ENCODE measurements around the gene ZNF221.

Gene ZNF221

GRCh38 chr19:43910884-43911283 lies 40.1 kb upstream of the ZNF221 start:
- H3K4me3 ChIP-seq (ENCODE audit: low read depth, low read length): no peak overlapping the region
- no peak for DNase-seq (ENCODE audit: low read depth)
- TF ChIP-seq, protein P1, sequence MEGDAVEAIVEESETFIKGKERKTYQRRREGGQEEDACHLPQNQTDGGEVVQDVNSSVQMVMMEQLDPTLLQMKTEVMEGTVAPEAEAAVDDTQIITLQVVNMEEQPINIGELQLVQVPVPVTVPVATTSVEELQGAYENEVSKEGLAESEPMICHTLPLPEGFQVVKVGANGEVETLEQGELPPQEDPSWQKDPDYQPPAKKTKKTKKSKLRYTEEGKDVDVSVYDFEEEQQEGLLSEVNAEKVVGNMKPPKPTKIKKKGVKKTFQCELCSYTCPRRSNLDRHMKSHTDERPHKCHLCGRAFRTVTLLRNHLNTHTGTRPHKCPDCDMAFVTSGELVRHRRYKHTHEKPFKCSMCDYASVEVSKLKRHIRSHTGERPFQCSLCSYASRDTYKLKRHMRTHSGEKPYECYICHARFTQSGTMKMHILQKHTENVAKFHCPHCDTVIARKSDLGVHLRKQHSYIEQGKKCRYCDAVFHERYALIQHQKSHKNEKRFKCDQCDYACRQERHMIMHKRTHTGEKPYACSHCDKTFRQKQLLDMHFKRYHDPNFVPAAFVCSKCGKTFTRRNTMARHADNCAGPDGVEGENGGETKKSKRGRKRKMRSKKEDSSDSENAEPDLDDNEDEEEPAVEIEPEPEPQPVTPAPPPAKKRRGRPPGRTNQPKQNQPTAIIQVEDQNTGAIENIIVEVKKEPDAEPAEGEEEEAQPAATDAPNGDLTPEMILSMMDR (IDR thresholded peaks at IDR 0.05; ENCODE audit: insufficient read depth, low read depth, low read length, missing control alignments): no peak

DNA sequence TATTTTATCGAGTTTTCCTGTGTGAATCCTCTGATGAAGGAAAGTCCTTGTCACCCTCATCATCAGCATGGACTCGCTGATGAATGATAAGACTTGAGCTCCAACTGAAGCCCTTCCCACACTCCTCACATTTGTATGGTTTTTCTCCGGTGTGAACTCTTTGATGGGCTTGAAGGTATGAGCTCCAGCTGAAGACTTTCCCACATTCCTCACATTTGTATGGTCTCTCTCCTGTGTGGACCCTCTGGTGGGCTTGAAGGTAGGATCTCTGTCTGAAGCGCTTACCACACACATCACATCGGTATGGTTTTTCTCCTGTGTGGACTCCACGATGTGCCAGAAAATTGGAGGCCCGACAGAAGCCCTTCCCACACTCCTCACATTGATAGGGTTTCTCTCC lies 37.6 kb upstream of the ZNF221 start:
- TF ChIP-seq, protein P1 (IDR thresholded peaks at IDR 0.05; ENCODE audit: insufficient read depth, low read depth, low read length, missing control alignments): no peak
- DNase-seq (ENCODE audit: low read depth): no peak
- no peak overlapping the region for H3K4me3 ChIP-seq (ENCODE audit: low read depth, low read length)

- no peak overlapping the region for H3K4me3 ChIP-seq (ENCODE audit: low read depth, low read length)
- DNase-seq (ENCODE audit: low read depth): no peak
- TF ChIP-seq, protein P1 (IDR thresholded peaks at IDR 0.05; ENCODE audit: insufficient read depth, low read depth, low read length, missing control alignments): no peak
These were observed 37.0 kb upstream of the ZNF221 start for GRCh38 chr19:43914051-43914450.

DNA sequence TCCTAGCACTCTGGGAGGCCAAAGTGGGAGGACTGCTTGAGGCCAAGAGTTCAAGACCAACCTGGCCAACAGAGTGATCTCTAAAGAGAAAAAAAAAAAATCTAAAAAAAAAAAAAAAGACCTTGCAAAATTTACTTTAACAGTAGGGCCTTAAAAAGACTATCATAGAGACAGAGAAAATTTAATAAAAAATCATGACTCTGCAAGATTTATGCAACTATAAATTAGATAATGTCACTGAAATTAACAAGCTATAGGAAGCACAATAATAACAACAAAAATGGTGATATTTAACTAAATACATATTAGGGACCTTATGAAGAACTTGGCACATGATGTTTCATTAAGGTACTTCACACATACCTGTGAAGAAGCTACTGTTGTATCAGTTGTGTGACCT lies 27.2 kb upstream of the ZNF221 start:
- TF ChIP-seq, protein P1 (IDR thresholded peaks at IDR 0.05; ENCODE audit: insufficient read depth, low read depth, low read length, missing control alignments): no peak
- no peak for DNase-seq (ENCODE audit: low read depth)
- no peak overlapping the region for H3K4me3 ChIP-seq (ENCODE audit: low read depth, low read length)

GRCh38 chr19:43928820-43929219 lies 22.2 kb upstream of the ZNF221 start:
- no peak for DNase-seq (ENCODE audit: low read depth)
- no peak overlapping the region for H3K4me3 ChIP-seq (ENCODE audit: low read depth, low read length)
- TF ChIP-seq, protein P1 (IDR thresholded peaks at IDR 0.05; ENCODE audit: insufficient read depth, low read depth, low read length, missing control alignments): no peak

- peak overlapping the region; percentile 76 for H3K4me3 ChIP-seq (ENCODE audit: low read depth, low read length)
- no peak for DNase-seq (ENCODE audit: low read depth)
- TF ChIP-seq, protein P1 (IDR thresholded peaks at IDR 0.05; ENCODE audit: insufficient read depth, low read depth, low read length, missing control alignments): no peak
These were observed 16.7 kb upstream of the ZNF221 start for GRCh38 chr19:43934055-43934984.
